ENCODE data around the gene KIF16B. TPM values are rescaled to one million over a fixed set of nuclear protein-coding genes. Genes with fewer than 3 reads are reported as not detected.

KIF16B gene
- total and polyA plus RNA-seq, 2 of the 8 experiments (the other 6 are each of a cell fraction or from before 2014, with no cell fraction given): 3.0 to 9.2 TPM

- TF ChIP-seq BACH1 (IDR thresholded peaks at IDR 0.05; ENCODE audit: low read length) (no peak), JUN (IDR thresholded peaks at IDR 0.05; ENCODE audit: low read depth, low read length) (no peak), CBX8 (IDR thresholded peaks at IDR 0.05; ENCODE audit: borderline replicate concordance, low read depth, low read length) (no peak), NRF1 (IDR thresholded peaks at IDR 0.05; ENCODE audit: low read depth, low read length) (no peak), MAFK (IDR thresholded peaks at IDR 0.05; ENCODE audit: low read depth, low read length) (no peak)
- TF ChIP-seq, protein P1, sequence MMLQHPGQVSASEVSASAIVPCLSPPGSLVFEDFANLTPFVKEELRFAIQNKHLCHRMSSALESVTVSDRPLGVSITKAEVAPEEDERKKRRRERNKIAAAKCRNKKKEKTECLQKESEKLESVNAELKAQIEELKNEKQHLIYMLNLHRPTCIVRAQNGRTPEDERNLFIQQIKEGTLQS (IDR thresholded peaks at IDR 0.05; ENCODE audit: insufficient read depth, low read depth, low read length): no peak
These were observed 286.6 kb downstream of the KIF16B start (continued) for GRCh38 chr20:16286601-16287000.

Measured in H1 (cell line).